Neural progenitor cell (in vitro differentiated cells): ENCODE data around the gene ITPK1.

Experiments
- EZH2 ChIP-seq: fragments of 200-600 bp; sonication (generic); IDR thresholded peaks from 2 replicates; pipeline ENCODE4 v1.6.1; 2017; ENCODE audit warnings: antibody characterized with exemption, mild to moderate bottlenecking, moderate library complexity
- EZH2phosphoT487 ChIP-seq: fragments of 200-600 bp; sonication (generic); IDR thresholded peaks from 2 replicates; pipeline ENCODE4 v1.6.1; 2017; ENCODE audit warnings: antibody characterized with exemption
- TF ChIP-seq, protein P1 (sequence below): fragments of 200-600 bp; sonication (generic); IDR thresholded peaks from 2 replicates; pipeline ENCODE4 v1.5.1; 2017; ENCODE audit warnings: antibody characterized with exemption, mild to moderate bottlenecking

DNA sequence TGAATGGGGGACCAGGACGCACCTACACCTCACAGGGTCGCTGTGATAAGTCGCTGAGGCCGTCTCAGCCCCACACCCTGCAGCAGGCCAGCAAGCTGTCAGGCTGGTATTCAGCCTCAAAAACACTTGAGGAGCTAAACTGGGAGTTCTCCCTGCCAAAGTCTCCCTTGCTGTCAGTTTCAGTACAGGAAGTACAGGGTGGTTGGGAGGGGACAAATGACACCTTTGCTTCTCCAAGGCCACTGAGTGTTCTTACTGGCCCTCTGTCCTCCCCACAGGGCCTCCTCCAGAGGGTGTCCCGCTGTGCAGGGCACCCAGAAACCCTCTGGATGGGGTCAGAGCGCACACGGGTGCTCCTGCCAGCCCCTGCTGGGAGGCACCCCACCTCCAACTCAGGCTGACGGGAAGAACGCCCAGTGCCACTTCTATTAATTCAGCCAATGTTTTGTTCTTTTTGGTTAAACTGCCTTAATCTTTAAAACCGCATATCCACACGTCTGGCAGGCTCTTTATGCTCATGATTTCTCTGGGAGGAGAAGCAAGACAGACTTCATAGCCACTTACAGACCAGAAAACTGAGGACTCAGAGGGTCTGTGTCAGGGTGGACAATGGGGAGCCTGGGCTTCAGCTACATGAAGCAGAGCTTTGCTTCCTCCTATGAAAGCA is 75.9 kb downstream of the ITPK1 start:
- TF ChIP-seq, protein P1, sequence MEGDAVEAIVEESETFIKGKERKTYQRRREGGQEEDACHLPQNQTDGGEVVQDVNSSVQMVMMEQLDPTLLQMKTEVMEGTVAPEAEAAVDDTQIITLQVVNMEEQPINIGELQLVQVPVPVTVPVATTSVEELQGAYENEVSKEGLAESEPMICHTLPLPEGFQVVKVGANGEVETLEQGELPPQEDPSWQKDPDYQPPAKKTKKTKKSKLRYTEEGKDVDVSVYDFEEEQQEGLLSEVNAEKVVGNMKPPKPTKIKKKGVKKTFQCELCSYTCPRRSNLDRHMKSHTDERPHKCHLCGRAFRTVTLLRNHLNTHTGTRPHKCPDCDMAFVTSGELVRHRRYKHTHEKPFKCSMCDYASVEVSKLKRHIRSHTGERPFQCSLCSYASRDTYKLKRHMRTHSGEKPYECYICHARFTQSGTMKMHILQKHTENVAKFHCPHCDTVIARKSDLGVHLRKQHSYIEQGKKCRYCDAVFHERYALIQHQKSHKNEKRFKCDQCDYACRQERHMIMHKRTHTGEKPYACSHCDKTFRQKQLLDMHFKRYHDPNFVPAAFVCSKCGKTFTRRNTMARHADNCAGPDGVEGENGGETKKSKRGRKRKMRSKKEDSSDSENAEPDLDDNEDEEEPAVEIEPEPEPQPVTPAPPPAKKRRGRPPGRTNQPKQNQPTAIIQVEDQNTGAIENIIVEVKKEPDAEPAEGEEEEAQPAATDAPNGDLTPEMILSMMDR: no peak
- TF ChIP-seq EZH2phosphoT487: no peak
- no peak for TF ChIP-seq EZH2
